Measurements from ENCODE around the gene CST7.
"Not testable (repeated sequence)": the region's sequence is repeated elsewhere in the genome, so short reads cannot be mapped to it uniquely, and the experiment has no call there.

CST7 gene, protein sequence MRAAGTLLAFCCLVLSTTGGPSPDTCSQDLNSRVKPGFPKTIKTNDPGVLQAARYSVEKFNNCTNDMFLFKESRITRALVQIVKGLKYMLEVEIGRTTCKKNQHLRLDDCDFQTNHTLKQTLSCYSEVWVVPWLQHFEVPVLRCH

GRCh38 chr20:24948939-24949679 lies at the start of gene CST7:
CST7 (plus strand) TSS chr20:24949269; CDS start chr20:24949506, 237 bp downstream.
- DNase-seq (ENCODE audit: low spot score) = peak; percentile 79

GRCh38 chr20:24906806-24907205 lies 42.3 kb upstream of the CST7 start:
- no peak for DNase-seq (ENCODE audit: low spot score)

DNA sequence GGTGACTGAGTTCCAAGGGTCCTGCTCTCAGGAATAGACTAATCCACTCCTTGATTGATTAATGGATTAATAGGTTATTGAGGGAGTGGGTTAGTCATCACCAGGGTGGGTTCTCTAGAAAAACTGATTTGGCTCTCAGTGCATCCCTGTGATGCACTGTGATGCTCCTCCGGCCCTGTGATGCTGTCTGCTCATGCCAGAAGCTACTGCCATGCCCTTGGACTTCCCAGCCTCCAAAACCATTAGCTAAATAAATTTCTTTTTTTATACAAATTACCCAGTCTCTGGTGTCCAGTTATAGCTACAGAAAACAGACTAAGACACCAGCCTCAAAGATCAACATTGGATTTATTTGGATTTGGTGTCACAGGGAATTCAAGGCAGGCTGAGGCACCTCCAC lies 40.4 kb upstream of the CST7 start:
- no peak for DNase-seq (ENCODE audit: low spot score)

- DNase-seq (ENCODE audit: low spot score) = no peak
Measured at GRCh38 chr20:24909086-24909780, 39.8 kb upstream of the CST7 start.

- DNase-seq (ENCODE audit: low spot score) = no peak
Measured at GRCh38 chr20:24909861-24910260, 39.2 kb upstream of the CST7 start.

DNA sequence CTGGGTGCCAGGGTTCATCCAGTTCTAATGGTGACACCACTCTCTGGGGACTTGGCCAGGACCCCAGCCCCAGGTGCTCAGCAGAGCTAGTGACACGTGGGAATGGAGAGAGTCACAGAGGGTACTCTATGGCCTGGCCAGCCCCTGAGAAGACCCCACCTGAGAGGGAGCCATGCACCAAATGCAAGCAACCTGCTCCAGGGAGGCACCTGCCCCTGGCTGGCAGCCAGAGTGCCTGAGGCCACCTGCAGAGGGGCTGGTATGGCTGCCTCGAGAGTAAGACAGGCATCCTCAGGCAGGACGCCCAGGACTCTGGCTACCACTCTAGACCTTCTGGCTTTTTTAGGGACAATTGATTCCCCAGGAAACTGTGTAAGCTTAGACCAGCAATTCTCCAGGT lies 38.6 kb upstream of the CST7 start:
- no peak for DNase-seq (ENCODE audit: low spot score)

DNA sequence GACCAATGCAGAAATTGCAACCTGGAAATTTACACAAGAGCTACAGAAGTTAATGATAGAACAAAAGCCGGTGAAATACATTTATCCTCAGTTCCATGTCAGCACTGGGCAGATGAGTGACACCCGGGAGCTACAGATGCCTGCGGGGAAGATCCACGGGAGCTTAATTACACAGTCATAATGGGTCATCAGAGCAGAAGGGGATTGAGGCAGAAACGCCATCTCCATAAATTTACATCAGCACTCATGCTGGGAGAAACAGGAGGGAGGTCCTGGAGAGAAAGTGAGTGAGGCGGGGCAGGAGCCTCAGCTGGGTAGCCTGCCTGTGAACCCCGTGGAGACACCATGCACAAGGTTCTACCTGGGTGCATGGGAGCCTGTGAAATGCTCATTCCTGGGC lies 37.6 kb upstream of the CST7 start:
- DNase-seq (ENCODE audit: low spot score) = no peak

GRCh38 chr20:24912397-24913075 lies 36.5 kb upstream of the CST7 start:
- no peak for DNase-seq (ENCODE audit: low spot score)

DNA sequence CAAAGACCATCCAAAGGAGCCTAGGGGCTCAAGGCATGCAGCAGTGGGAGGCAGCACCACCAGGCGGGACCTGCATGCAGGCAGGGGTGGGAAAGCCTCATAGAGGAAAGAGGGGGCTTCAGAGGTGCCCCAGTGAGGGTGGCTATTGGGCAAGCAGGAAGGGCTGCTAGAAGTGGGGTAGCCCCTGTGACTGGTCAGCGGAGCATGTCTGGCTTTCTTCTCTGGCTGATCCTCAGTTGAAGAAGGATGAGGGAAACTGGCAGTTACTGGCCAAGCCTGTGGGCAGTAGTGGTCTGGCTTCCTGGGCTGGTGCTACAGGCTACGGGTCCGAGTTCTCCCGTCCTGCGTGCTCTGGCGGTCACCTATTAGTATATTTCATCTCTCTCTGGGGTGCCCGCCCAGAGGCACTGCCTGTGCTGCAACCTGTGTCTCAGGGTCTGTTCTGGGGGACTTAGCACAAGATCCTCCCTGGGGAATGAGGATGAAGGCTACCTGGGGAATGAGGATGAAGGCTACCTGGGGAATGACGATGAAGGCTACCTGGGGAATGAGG lies 35.9 kb upstream of the CST7 start:
- no peak for DNase-seq (ENCODE audit: low spot score)

DNA sequence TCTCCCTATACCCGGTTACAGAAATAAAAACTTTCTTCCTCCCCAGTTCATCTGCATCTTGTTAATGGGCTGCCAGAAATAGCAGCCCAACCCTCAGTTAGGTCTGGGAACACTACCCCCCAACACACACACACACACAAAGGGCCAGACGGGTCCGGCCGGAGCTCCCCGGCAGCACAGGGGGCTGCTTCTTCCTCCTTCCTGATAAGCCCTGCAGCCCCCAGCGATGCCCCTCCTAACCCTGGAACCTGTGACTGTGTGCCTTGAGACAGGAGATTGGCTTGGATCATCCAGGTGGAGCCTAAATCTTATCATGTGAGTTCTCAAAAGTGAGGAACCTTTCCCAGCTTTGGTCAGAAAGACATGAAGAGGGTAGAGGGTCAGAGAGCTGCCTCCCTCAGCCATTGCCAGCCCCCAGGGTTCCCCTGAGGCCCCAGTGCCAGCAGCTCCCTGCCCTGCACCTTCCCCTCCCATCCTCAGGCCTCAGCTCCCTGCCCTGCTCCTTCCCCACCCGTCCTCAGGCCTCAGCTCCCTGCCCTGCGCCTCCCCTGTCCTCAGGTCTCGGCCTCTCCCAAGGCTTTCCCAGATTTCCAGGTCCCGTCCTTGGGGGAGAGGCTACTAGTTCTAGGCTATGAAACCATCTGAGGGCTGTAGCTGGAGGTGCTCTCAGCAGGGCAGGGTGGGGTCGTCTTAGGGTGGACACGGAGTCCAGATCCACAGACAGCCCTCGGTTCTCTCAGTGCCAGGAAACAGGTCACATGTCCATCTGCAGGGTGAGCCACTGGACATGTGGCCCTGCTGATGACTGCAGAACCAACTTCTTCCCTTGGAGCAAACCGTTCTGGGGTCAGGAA lies 34.5 kb upstream of the CST7 start:
- no peak for DNase-seq (ENCODE audit: low spot score)

GRCh38 chr20:24915440-24915839 lies 33.6 kb upstream of the CST7 start:
- no peak for DNase-seq (ENCODE audit: low spot score)

- no peak for DNase-seq (ENCODE audit: low spot score)
Measured at GRCh38 chr20:24915892-24916291, 33.2 kb upstream of the CST7 start.

DNA sequence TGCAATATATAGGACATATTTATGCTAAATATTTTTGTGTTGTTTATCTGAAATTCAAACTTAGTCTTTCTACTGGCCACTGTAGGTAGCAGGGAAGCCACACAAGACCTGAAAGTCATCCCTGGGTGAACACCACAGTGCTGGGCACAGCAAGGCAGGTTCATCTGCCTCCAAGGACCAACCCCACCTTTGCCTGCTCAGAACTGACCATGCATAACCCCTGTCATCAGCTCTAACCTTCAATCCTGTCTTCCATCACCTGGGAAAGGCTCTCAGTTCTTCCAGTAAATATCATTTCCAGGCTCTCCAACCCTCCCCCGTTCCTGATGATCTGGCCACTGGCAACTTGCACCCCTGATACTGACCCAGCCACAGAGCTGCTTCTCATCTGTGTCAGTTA lies 32.7 kb upstream of the CST7 start:
- no peak for DNase-seq (ENCODE audit: low spot score)

DNA sequence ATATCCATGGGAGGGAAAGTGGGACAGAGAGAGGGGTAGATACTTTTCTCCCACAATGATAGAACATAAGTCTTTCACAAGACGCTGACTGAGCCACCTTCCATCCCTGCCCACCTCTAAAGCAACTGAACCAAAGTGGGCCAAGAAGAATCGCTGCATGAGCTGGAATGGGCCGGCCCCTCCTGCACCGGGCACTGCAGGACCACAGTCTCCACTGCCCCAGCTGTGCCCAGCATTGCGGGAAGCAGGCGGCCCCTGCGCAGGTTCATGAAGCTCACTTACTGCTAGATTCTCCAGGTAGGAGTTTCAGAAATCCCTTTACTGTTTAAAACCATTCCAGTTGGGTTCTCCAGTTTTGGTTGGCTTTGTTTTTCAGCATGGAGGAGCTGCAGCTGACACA lies 32.0 kb upstream of the CST7 start:
- DNase-seq (ENCODE audit: low spot score) = no peak

DNA sequence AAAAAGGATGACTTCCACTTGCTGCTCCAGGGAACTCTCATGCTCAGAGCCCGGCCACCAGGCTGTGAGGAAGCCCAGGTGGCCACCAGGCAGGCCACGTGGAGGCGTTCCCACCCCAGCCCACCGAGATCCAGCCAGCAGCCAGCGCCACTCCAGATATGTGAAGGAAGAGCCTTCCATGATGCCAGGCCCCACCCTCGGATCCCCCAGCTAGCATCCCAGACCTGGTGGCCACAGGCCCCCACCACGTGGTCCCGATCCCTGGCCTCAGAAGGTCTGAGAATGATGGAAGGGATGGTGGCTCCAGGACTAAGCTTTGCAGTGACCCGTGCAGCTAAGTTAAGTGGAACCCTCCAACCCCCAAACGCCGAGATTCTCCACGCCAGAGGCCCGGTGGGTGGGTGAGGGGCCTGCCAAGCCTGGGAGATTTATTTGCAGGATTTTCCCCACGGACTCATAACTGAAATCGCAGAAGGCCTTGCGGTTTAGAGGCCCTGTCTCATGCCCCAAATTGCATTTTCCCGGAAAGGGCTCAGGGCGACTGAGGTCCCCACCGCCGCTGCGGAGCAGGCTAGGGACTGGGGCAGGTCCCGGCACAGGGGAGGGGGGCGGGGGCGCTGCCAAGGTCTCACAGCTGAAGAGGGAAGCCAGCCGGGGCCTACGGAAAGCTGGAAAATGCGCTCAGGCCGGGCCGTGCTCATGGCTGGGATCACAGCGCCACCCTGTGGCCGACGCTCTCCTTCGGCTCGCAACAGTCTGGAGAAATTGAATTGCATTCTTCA lies 31.1 kb upstream of the CST7 start:
- peak; percentile 32 for DNase-seq (ENCODE audit: low spot score)

DNA sequence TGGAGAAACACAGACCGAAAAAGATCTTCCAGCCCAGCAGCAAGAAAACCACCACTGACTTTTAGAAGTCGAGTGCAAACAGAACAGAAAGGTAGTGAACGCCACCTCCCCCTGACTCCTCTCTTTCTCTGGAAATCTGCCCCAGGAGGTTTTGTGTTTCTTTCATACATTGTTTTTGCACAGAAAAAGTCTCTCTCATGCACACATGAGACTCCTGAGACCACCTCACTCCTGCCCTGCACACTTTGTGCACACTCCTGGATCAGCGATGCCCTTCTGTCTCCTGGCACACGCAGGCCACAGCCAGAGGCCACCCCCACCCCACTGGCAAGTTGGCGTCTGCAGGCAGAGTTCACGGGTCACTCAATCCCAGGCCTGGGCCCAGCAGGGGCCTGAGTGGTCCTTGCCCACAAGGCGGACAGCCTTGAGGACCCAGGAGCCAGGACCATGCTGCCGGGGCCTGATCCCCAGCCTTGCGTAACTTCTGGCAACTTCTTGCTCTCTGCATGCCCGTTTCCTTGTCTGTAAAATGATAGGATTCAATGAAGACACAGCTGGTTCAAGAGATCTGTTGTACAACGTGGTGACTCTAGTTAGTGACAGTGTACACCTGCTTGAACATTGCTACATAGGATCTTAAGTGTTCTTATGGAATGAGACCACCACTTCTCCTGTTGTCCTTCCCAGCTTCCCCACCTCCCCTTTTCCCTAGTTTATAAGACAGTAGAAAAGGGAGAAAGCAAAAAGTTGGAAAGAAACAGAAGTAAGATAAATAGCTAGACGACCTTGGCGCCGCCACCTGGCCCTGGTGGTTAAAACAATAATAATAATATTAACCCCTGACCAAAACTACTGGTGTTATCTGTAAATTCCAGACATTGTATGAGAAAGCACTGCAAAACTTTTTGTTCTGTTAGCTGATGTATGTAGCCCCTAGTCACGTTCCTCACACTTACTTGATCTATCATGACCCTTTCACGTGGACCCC lies 30.2 kb upstream of the CST7 start:
- DNase-seq (ENCODE audit: low spot score) = no peak

DNA sequence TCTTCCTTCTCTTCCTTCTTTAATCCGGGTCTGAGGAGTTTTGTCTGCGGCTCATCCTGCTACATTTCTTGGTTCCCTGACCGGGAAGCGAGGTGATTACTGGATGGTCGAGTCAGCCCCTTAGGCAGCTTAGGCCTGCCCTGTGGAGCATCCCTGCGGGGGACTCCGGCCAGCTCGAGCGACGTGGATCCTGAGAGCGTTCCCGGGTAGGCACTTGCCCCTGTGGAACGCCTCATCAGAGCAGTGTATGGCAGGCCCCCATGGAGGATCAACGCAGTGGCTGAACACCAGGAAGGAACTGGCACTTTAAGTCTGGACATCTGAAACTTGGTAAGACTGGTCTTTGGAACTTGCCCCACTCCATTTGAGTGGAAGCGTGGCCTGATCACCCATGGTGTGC lies 29.4 kb upstream of the CST7 start:
- DNase-seq (ENCODE audit: low spot score) = not testable (repeated sequence)

DNA sequence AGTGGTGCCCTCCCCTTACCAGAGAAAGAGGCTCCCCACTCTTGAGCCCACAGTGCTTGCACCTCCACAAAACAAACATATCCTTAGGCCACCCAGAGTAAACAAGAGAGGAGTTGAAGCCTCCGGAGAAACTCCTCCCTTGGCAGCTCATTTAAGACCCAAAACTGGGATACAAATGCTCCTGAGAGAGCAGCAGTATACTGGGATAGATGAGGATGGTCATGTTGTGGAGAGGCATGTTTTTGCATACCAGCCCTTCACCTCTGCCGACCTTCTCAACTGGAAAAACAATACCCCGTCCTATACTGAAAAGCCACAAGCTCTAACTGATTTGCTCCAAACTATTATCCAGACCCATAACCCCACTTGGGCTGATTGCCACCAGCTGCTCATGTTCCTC lies 28.4 kb upstream of the CST7 start:
- not testable (repeated sequence) for DNase-seq (ENCODE audit: low spot score)

- DNase-seq (ENCODE audit: low spot score) = not testable (repeated sequence)
Measured at GRCh38 chr20:24929259-24929658, 19.8 kb upstream of the CST7 start.

Data from CD4-positive, alpha-beta T cell treated with Interleukin-6 at 100 ng/mL for 8 hours (primary cell).